Measurements from ENCODE around the gene CDH8. TPM values are rescaled to one million over a fixed set of nuclear protein-coding genes. Genes with fewer than 3 reads are reported as not detected.
A peak's percentile ranks its signal among the peaks of the same experiment; 100 is the strongest.

The CDH8 gene, protein sequence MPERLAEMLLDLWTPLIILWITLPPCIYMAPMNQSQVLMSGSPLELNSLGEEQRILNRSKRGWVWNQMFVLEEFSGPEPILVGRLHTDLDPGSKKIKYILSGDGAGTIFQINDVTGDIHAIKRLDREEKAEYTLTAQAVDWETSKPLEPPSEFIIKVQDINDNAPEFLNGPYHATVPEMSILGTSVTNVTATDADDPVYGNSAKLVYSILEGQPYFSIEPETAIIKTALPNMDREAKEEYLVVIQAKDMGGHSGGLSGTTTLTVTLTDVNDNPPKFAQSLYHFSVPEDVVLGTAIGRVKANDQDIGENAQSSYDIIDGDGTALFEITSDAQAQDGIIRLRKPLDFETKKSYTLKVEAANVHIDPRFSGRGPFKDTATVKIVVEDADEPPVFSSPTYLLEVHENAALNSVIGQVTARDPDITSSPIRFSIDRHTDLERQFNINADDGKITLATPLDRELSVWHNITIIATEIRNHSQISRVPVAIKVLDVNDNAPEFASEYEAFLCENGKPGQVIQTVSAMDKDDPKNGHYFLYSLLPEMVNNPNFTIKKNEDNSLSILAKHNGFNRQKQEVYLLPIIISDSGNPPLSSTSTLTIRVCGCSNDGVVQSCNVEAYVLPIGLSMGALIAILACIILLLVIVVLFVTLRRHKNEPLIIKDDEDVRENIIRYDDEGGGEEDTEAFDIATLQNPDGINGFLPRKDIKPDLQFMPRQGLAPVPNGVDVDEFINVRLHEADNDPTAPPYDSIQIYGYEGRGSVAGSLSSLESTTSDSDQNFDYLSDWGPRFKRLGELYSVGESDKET
- polyA plus RNA-seq (2013, experiment 1 of 2) = 7.9 TPM
- polyA plus RNA-seq (2013, experiment 2 of 2) = 6.8 TPM

- WGBS, 2 experiments (ENCODE audit: insufficient coverage in 2 of 2) = 0 to 1% methylated on average over 31 to 52 of the region's 60 CpGs
- peaks cover 19% of the 10 kb centered on the region for H3K4me1 ChIP-seq (ENCODE audit: control insufficient read depth, insufficient read depth, low read length, poor library complexity, severe bottlenecking)
- no peak within 1 kb of the TSS for H3K27ac ChIP-seq (ENCODE audit: low read depth, low read length, severe bottlenecking)
- H3K9me3 ChIP-seq (ENCODE audit: control insufficient read depth, low read length) = no peaks in the 10 kb centered on the region
- peak within 1 kb of the TSS; percentile 53 for H3K4me3 ChIP-seq (ENCODE audit: extremely low read depth, insufficient read depth, low read length, poor library complexity, severe bottlenecking)
- no peaks in the 10 kb centered on the region for H3K36me3 ChIP-seq (ENCODE audit: control insufficient read depth, insufficient read depth, low read length)
Observed at GRCh38 chr16:62036101-62036801, at the start of gene CDH8. TSS of gene CDH8 (minus strand) at chr16:62036438. CDS start at chr16:62021403, 15,035 bp downstream.

DNA sequence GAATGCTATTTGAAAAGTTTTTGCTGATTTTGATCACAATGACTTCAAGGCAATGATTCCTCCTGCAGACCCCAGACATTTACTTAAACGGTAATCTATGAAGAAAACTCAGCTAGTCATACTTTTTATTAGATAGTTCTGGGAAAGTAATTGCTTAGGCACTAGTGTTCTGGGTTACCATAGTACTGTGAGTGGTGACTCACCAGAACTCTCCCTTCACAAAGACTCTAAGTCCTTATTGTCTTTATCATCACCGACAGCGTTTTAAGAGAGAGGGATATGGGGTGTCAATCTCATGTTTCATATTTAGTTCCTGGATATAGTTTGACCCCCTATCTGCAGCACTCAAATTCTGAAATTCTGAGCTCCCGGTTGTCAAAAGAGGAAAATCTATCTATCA, 43.0 kb upstream of the CDH8 start:
- Histone ChIP-seq H3K4me1 (ENCODE audit: control insufficient read depth, insufficient read depth, low read length, poor library complexity, severe bottlenecking) (no peaks in the 10 kb centered on the region), H3K4me3 (ENCODE audit: extremely low read depth, insufficient read depth, low read length, poor library complexity, severe bottlenecking) (no peak overlapping the region), H3K36me3 (ENCODE audit: control insufficient read depth, insufficient read depth, low read length) (no peaks in the 10 kb centered on the region), H3K9me3 (ENCODE audit: control insufficient read depth, low read length) (no peaks in the 10 kb centered on the region), H3K27ac (ENCODE audit: low read depth, low read length, severe bottlenecking) (no peak overlapping the region)
- 91 to 100% methylated on average over 1 of the region's 4 CpGs for WGBS, 2 experiments (ENCODE audit: insufficient coverage in 2 of 2)

DNA sequence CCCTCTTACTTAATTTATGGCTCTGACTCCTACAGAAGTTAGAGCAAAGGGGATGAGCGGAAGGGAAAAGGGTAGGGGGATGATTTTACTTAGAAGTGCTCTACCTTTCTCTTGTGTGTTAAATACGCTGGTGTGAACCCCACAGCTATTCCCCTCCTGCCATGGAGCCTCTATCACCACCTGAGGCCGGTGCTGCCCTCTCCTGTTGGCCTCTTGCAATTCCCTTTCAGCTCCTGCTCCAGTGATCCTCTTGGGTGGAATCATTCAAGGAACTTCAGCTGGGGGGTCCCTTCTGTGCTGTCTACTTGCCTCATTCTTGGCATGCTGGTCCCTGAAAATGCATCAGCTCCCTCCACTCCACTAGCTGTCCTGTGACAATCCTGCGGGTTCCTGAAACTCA, 41.8 kb upstream of the CDH8 start:
- H3K36me3 ChIP-seq (ENCODE audit: control insufficient read depth, insufficient read depth, low read length) = no peaks in the 10 kb centered on the region

DNA sequence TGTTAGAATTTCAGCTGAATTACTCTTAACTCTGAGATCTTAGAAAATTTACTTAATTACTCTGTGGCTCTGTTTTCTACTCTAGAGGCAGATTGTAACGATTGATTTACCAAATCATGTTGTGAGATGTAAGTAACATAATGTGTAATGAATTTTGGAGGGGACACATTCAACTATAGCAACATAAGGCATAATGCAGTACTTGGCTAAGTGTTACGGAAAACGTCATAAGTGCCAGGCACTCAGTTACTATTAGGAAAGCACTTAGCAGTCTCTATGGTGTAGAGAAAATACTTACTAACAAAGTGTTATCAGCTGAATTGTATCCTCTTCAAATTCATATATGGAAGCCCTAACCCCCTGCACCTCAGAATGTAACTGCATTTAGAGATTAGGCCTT, 40.6 kb upstream of the CDH8 start:
- H3K4me3 ChIP-seq (ENCODE audit: extremely low read depth, insufficient read depth, low read length, poor library complexity, severe bottlenecking) = no peak overlapping the region
- H3K9me3 ChIP-seq (ENCODE audit: control insufficient read depth, low read length) = no peaks in the 10 kb centered on the region
- H3K36me3 ChIP-seq (ENCODE audit: control insufficient read depth, insufficient read depth, low read length) = no peaks in the 10 kb centered on the region
- no CpG with 5 or more reads among the region's 3 CpGs for WGBS, 2 experiments (ENCODE audit: insufficient coverage in 2 of 2)
- no peaks in the 10 kb centered on the region for H3K4me1 ChIP-seq (ENCODE audit: control insufficient read depth, insufficient read depth, low read length, poor library complexity, severe bottlenecking)
- H3K27ac ChIP-seq (ENCODE audit: low read depth, low read length, severe bottlenecking) = no peak overlapping the region

More for the DNA sequence above, 41.8 kb upstream of the CDH8 start:
- H3K9me3 ChIP-seq (ENCODE audit: control insufficient read depth, low read length) = no peaks in the 10 kb centered on the region
- H3K4me3 ChIP-seq (ENCODE audit: extremely low read depth, insufficient read depth, low read length, poor library complexity, severe bottlenecking) = no peak overlapping the region
- H3K4me1 ChIP-seq (ENCODE audit: control insufficient read depth, insufficient read depth, low read length, poor library complexity, severe bottlenecking) = no peaks in the 10 kb centered on the region
- H3K27ac ChIP-seq (ENCODE audit: low read depth, low read length, severe bottlenecking) = no peak overlapping the region
- WGBS, 2 experiments (ENCODE audit: insufficient coverage in 2 of 2) = 48 to 56% methylated on average over 2 to 3 of the region's 4 CpGs

DNA sequence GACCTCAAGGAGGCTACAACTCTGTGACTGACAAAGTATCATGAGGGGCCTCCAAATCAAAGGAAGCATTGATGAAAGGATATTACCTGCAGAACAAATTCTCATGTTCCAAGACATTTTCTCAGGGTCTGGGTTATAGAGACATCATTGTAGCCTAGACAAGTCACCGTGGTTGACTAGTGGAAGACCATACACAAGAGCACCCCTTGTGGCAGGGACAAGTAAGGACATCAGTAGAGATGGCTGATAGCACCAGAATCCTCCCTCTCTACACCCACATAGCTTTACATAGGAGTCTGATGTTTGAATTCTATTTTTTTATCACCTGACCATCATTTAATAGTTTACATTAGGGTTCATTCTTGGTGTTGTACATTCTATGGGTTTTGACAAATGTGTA, 32.5 kb upstream of the CDH8 start:
- no peaks in the 10 kb centered on the region for H3K36me3 ChIP-seq (ENCODE audit: control insufficient read depth, insufficient read depth, low read length)
- H3K9me3 ChIP-seq (ENCODE audit: control insufficient read depth, low read length) = no peaks in the 10 kb centered on the region
- H3K4me3 ChIP-seq (ENCODE audit: extremely low read depth, insufficient read depth, low read length, poor library complexity, severe bottlenecking) = no peak overlapping the region
- H3K27ac ChIP-seq (ENCODE audit: low read depth, low read length, severe bottlenecking) = no peak overlapping the region
- no peaks in the 10 kb centered on the region for H3K4me1 ChIP-seq (ENCODE audit: control insufficient read depth, insufficient read depth, low read length, poor library complexity, severe bottlenecking)
- no CpG with 5 or more reads among the region's 1 CpG for WGBS, 2 experiments (ENCODE audit: insufficient coverage in 2 of 2)

GRCh38 chr16:62067981-62068380, 31.7 kb upstream of the CDH8 start:
- Histone ChIP-seq H3K36me3 (ENCODE audit: control insufficient read depth, insufficient read depth, low read length) (no peaks in the 10 kb centered on the region), H3K27ac (ENCODE audit: low read depth, low read length, severe bottlenecking) (no peak overlapping the region), H3K9me3 (ENCODE audit: control insufficient read depth, low read length) (no peaks in the 10 kb centered on the region), H3K4me1 (ENCODE audit: control insufficient read depth, insufficient read depth, low read length, poor library complexity, severe bottlenecking) (no peaks in the 10 kb centered on the region), H3K4me3 (ENCODE audit: extremely low read depth, insufficient read depth, low read length, poor library complexity, severe bottlenecking) (no peak overlapping the region)
- no CpG with 5 or more reads among the region's 1 CpG for WGBS, 2 experiments (ENCODE audit: insufficient coverage in 2 of 2)

DNA sequence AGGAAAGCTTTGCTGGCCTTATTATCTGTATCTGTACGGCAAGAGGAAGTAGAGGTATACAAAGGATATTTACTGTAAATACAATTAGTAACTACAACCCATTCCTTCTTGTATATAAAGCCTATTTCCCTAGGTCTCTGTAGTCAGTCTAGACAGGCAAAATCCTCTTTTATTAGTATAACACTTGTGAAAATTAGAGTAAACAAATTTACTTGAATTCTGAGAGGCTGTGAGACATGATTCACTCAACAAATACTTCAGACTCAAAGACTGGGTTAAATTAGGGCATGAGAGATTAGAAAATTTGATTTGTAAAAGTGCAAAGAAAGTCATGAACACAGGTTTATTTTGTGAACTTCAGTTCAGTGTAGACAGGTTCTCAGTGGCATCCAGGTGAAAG, 30.9 kb upstream of the CDH8 start:
- H3K27ac ChIP-seq (ENCODE audit: low read depth, low read length, severe bottlenecking) = no peak overlapping the region
- no CpG with 5 or more reads among the region's 1 CpG for WGBS, 2 experiments (ENCODE audit: insufficient coverage in 2 of 2)
- H3K36me3 ChIP-seq (ENCODE audit: control insufficient read depth, insufficient read depth, low read length) = no peaks in the 10 kb centered on the region

GRCh38 chr16:62066747-62067146, 30.5 kb upstream of the CDH8 start:
- WGBS, 2 experiments (ENCODE audit: insufficient coverage in 2 of 2) = 94 to 100% methylated on average over 2 to 4 of the region's 5 CpGs
- Histone ChIP-seq H3K4me3 (ENCODE audit: extremely low read depth, insufficient read depth, low read length, poor library complexity, severe bottlenecking) (no peak overlapping the region), H3K36me3 (ENCODE audit: control insufficient read depth, insufficient read depth, low read length) (no peaks in the 10 kb centered on the region), H3K27ac (ENCODE audit: low read depth, low read length, severe bottlenecking) (no peak overlapping the region), H3K4me1 (ENCODE audit: control insufficient read depth, insufficient read depth, low read length, poor library complexity, severe bottlenecking) (no peaks in the 10 kb centered on the region), H3K9me3 (ENCODE audit: control insufficient read depth, low read length) (no peaks in the 10 kb centered on the region)

More for the DNA sequence above, 30.9 kb upstream of the CDH8 start:
- Histone ChIP-seq H3K9me3 (ENCODE audit: control insufficient read depth, low read length) (no peaks in the 10 kb centered on the region), H3K4me1 (ENCODE audit: control insufficient read depth, insufficient read depth, low read length, poor library complexity, severe bottlenecking) (no peaks in the 10 kb centered on the region), H3K4me3 (ENCODE audit: extremely low read depth, insufficient read depth, low read length, poor library complexity, severe bottlenecking) (no peak overlapping the region)

- 63 to 84% methylated on average over 3 to 4 of the region's 5 CpGs for WGBS, 2 experiments (ENCODE audit: insufficient coverage in 2 of 2)
- H3K36me3 ChIP-seq (ENCODE audit: control insufficient read depth, insufficient read depth, low read length) = no peaks in the 10 kb centered on the region
Observed at GRCh38 chr16:62064173-62064572, 27.9 kb upstream of the CDH8 start.

DNA sequence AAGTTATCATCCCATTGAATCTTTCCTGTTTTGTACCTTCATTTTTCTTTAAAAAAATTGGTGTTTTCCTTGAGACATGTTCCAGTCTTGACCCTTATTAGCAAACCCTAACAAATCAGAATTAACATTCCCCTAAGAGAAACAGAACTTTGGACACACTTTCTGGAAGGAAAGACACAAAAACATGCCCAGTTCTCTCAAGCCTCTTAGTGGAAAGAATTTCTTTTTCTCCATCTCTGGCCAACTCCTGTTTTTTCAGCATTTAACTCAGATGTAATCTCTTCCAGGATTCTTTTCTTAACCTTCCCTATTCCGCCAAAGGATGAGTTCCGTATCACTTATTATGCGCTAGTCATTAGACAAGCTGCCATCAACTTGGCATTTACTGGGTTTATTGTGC, 23.9 kb upstream of the CDH8 start:
- Histone ChIP-seq H3K4me1 (ENCODE audit: control insufficient read depth, insufficient read depth, low read length, poor library complexity, severe bottlenecking) (no peaks in the 10 kb centered on the region), H3K9me3 (ENCODE audit: control insufficient read depth, low read length) (no peaks in the 10 kb centered on the region), H3K27ac (ENCODE audit: low read depth, low read length, severe bottlenecking) (no peak overlapping the region), H3K36me3 (ENCODE audit: control insufficient read depth, insufficient read depth, low read length) (no peaks in the 10 kb centered on the region), H3K4me3 (ENCODE audit: extremely low read depth, insufficient read depth, low read length, poor library complexity, severe bottlenecking) (no peak overlapping the region)
- 96 to 100% methylated on average over 2 to 3 of the region's 3 CpGs for WGBS, 2 experiments (ENCODE audit: insufficient coverage in 2 of 2)

More at GRCh38 chr16:62064173-62064572, 27.9 kb upstream of the CDH8 start:
- Histone ChIP-seq H3K4me1 (ENCODE audit: control insufficient read depth, insufficient read depth, low read length, poor library complexity, severe bottlenecking) (no peaks in the 10 kb centered on the region), H3K27ac (ENCODE audit: low read depth, low read length, severe bottlenecking) (no peak overlapping the region), H3K9me3 (ENCODE audit: control insufficient read depth, low read length) (no peaks in the 10 kb centered on the region), H3K4me3 (ENCODE audit: extremely low read depth, insufficient read depth, low read length, poor library complexity, severe bottlenecking) (no peak overlapping the region)

All from mesodermal cell (in vitro differentiated cells).